GM12892 (cell line): ENCODE results near the gene UFD1.

Experiments used
- DNase-seq: peaks from one replicate; pipeline ENCODE4 v3.0.0; 2011; ENCODE audit not compliant: insufficient read length
- FAIRE-seq: peaks from 2 replicates; lab custom pipeline; 2011; peaks lifted over from hg19 to GRCh38; lab: Jason Lieb, UNC
- POLR2A ChIP-seq: IDR thresholded peaks from 2 replicates; pipeline ENCODE4 v1.6.1; 2011; ENCODE audit warnings: low read depth, low read length, control low read depth
- POLR2AphosphoS5 ChIP-seq: IDR thresholded peaks from 2 replicates; pipeline ENCODE4 v1.6.1; 2011; ENCODE audit warnings: low read depth, low read length, control low read depth
- TAF1 ChIP-seq: IDR thresholded peaks from 2 replicates; pipeline ENCODE4 v1.6.1; 2011; ENCODE audit warnings: low read depth, mild to moderate bottlenecking, control low read depth, low read length, borderline replicate concordance

Gene UFD1

GRCh38 chr22:19401483-19401882 is 77.5 kb downstream of the UFD1 start:
- DNase-seq = no peak
- FAIRE-seq = no peak
- TF ChIP-seq TAF1 = no peak
- no peak for TF ChIP-seq POLR2AphosphoS5
- no peak for TF ChIP-seq POLR2A

- no peak for FAIRE-seq
- TF ChIP-seq POLR2A (no peak), TAF1 (no peak), POLR2AphosphoS5 (no peak)
- DNase-seq = no peak
These were observed 78.1 kb downstream of the UFD1 start for GRCh38 chr22:19400881-19401280.
